DMS 273 (cell line): ENCODE data around the gene CTBP1.
"Not testable (repeated sequence)": the region's sequence is repeated elsewhere in the genome, so short reads cannot be mapped to it uniquely, and the experiment has no call there.

Experiments
- DNase-seq: peaks from one replicate; lab custom pipeline; 2025; ENCODE audit not compliant: unreplicated experiment; lab: John Stamatoyannopoulos, UW

CTBP1 gene

DNA sequence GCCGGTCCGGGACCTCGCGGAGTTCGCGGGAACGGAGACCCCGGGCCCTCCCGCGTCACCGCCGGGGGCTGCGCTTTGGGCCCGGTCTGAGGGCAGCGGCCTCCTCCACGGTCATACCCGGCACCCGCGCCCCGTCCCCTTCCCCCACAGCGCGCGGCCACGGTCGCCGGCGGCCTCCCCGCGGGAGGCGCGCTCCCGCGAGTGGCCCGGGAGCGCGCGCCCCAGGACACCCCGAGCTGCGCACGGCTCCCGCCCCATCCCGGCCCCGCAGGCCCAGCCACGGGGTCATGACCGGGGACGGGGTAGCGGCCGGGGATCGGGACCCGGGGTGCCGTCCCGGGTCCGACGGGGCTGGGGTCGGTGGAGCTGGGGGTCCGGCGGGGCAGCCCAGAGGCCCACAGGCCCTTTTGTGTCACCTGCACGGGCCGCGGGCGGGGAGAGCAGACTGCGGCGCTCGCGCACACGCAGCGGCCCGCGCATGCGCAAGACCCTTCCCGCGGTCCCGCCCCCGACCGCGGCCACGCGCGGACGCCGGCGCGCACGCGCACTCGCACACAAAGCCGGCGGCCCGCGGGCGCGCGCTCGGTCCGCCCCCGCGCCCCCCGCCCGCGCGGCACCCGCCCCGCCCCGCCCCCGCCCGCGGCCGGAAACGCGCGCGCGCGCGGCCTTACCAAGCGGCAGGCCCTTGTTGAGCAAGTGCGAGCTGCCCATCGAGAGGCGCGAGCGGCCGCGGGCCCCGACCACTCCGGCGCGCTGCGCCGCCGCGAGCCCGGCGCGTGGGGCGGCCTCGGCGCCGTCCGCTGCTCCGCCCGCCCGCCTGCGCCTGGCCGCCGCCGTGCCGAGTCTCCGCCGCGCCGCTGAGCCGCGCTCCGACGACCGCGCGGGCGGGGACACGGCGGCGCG, at the start of gene CTBP1:
TSS of gene CTBP1 (minus strand) at position 886 of the 903 bp plus-strand sequence. CDS start 7,799 bp downstream, outside the sequence.
- peak; percentile 89 for DNase-seq

DNA sequence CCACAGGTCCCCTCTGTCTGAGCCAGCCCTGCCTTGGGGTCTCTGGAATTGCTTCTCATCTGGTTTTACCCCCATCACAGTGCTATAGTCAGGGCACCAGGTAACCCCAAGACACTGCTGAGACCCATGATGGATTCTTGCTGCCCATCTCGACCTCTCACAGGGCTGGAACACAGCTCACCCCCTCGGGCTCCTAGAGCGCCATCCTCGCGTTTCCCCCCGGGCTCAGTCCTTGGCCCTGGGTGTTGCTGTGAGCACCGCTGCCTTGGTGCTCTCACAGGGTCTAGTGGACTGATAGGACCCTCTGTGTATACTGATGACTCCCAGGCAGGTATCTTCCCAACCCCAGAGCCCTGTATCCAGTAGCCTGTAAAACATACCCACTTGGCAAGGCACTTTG, 49.5 kb upstream of the CTBP1 start:
- DNase-seq: no peak

DNA sequence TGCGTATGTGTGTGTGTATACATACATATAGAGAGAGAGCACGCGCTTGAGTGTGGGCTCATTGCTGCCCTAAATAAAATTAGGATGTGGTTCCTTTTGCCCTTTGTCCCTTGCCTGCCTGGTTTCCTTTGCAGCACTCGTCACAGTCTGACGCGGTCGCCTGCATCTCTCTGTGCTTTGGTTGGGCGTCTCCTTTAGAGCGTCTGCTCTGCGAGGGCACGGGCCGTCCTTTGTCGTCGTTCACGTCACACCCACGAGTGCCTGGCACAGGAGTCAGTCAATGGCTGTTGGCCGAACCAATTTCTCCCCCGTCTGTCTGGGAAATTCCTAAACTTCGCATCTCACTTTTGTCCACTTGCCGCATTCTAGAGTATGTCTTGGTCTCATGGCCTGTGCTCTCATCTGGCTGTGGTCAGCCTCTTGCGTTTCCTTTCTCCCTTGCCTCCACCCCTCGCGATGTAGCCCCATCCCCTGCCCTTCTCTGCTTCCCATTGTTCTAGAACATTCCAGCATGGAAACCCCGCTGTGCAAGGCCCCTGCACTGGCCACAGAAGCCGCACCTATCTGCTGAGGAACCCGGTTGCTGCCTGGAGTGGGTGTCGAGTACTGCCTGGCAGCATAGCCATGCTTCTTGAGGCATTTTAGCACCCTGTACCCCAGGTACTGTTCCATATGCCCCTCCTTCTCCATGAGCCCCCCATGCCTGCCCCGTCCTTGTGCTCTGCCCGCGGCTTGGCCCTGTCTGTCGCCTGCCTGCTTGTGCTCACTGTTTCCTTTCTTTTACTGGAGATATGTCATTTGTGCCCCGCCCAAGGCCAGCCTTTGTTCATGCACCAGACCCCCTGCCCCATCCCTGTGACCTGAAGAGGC, 48.8 kb upstream of the CTBP1 start:
- DNase-seq: no peak

DNA sequence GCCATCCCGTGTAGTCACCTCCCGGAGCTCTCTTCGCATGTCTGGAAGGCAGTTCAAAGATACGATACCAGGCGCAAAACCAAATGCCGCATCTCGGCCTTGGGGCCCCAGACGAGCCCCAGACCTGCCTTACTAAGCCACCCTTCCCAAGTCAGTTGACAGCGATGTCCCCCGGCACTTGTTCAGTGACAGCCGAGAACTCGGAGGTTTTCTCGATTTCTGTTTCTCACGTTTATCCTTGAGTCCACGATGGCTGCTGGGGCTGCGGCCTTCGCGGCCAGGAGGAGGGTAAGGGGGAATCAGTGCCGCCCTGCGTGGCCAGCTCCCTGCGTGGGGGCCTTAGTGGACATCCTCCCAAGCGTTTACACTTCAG, 48.1 kb upstream of the CTBP1 start:
- DNase-seq: no peak

DNA sequence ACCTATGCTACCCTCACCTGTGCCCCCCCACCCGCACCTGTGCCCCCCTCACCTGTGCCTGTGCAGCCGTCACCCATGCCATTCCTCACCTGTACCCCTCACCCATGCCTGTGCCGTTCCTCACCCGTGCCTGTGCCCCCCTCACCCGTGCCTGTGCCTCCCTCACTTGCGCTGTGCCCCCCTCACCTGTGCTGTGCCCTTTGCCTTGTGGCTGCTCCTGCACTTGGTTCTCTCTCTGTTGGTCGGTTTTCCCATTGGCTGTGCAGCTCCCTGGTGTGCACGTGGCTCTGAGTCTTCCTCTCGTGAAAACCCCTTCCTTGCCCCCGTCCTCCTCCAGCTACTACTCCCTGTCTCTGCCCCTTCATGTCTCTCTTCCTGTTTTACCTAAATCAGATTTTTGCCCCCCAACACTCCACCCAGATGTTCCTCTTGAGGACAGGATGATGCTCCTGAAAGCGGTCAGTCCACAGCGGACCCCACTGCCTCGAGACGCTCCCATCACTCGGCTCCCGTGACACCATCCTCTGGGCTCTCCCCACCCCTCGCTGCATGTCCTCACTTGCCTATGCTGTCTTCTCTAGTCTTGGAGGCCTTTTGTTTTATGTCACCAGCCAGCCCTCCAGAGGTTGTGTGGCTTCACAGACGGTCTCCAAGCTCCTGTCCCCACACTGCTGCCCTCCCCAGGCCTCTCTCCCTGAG, 47.5 kb upstream of the CTBP1 start:
- no peak for DNase-seq

DNA sequence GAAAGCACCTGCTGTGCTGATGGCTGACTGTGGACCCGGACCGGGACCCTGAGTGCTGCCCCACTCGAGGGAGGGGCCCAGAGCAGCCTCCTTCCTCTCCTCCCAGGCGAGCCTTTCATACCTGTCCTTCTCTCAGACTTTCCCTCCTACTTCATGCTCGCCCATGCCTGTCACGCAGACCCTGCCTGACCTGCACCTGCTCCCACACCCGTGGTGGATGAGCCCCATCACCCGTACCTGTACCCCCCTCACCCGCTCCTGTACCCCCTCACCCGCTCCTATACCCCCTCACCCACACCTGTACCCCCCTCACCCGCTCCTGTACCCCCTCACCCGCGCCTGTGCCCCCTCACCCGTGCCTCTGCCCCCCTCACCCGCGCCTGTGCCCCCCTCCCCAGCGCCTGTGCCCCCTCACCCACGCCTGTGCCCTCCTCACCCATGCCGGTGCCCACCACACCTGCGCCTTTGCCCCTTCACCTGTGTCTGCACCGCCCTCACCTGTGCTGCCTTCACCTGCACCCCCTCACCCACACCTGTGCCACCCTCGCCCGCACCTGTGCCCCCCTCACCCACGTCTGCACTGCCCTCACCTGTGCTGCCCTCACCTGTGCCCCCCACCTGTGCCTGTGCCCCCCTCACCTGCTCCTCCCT, 46.6 kb upstream of the CTBP1 start:
- DNase-seq: no peak

DNA sequence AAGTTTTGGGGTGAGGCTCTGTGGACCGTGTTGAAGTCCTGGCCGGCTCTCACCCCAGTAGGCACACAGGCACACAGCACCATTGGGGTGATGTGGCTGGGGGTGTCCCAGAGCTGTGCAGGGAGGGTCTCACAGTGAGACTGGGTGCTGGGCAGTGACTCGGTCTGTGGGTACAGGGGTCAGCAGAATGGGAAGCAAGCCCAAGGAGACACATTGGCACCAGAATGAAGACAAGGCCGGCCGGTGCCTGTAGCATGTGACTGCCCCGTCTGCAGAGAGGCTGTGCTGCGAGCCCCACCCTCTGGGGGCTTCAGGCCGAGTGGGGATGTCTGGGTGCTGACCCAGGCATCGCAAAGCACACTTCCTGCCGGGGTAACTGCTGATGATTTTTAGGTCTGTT, 46.0 kb upstream of the CTBP1 start:
- no peak for DNase-seq

DNA sequence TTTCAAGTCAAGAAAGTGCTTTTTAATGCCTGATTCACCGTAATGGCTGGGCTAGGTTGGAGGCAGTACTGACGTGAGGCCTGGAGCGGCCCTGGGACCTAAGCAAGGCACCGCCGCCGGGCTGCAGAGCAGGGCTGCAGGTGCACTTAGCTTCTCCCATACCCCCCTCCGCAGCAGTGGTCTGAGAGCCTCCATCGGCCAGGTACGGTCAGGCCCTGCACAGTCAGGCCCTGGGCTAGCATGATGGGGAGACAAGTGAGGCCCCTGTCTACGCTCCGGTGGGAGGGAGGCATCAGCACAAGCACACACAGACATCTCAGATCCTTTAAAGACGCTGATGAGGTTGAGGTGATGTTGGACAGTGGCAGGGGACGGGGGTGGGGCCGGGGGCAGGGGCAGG, 45.5 kb upstream of the CTBP1 start:
- DNase-seq: no peak

DNA sequence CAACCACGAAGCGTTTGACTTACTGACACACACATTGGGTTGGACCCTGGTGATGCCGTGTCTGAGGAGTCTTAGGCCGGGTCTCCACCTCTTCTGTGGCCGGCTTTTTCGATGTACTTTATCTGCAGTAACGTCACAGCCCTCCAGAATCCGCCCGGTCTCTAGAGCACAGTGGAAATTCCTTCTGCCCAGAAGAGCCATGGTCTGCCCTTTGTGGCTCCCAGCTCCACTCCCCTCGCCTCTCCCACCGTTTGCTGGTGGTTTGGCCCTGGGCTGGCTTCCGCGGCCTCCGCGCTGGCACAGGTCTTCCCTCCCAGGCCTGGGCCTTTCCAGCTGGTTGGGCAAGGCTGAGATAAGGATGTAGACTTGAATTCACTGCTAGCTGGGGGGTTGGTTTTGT, 45.1 kb upstream of the CTBP1 start:
- no peak for DNase-seq

DNA sequence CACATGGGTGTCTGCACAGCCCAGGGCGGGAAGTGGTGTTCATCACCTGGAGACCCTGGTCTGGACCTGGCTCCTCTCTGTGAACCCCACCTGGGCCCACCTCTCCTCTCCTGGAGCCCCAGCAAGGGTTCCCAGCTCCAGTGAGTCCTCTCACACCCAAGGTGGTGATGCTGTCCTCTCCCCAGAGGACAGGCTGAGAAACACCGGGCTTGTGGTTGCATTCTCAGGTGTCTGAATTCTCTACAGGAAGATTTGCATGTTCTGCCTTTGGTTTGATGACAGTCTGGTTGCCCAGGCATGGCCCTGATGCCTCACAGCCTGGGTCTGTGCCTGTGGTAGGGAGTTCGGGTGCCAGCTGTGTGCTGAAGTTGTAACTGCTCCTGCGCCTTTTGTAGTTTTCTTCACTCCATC, 44.6 kb upstream of the CTBP1 start:
- no peak for DNase-seq

DNA sequence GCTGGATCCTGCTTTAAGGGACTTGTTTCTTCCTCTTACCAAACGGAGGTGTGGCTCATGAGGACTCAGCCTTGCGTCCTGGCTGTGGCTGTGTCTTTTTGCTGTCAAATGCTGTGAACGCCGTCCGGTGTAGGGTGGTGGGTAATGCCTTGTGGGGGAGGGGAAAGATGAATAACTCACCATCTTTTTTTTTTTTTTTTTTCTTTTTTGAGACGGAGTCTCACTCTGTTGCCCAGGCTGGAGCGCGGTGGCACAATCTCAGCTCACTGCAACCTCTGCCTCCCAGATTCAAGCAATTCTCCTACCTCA, 43.7 kb upstream of the CTBP1 start:
- not testable (repeated sequence) for DNase-seq

DNA sequence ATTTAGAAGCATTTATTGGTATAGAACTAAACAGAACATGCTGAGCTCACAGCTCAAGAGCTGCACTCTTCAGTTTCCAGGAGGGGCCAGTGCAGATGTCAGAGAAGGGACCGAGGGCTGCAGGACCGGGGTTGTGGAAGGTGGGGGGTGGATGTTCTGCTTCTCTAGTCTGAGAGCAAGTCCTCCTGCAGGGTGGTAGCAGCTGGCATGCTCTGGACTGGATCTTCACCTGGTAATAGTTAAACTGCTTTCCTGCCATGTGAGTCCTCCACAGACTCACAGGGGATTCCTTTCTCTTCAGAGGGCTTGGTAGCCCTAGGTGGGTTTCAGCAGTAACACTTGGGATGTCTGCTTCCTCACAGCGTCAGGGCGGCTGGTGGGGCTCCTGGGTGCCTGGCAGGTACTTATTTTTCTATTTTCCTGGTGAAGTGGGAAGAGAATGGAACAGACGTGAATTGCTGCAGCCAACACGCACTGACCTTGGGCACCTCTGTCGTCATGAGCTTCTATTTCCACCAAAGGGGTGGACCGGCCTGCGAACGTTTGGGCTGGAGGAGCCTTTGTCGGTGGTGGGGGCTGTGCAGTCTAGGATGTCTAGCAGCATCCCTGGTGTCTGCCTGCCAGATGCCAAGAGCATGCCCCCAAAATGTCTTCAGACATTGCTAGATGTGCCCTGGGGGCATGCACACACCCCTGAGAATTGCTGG, 43.2 kb upstream of the CTBP1 start:
- no peak for DNase-seq

DNA sequence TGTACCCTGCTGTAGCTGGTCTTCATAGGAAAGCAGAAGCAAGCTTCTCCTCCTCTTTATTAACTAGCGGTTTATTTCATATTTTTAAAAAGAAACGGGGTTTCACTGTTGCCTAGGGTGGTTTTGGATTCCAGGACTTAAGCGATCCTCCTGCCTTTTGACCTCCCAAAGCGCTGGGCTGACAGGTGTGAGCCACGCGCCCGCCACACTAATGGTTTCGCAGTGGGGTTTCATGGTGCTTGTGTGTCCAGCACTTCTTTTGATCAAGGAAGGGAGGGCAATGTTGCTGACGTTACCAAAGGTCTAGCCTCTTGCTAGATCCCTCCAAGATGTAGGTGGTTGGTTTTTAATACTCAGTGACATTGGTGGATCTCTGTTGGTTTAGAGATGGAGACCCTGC, 42.2 kb upstream of the CTBP1 start:
- no peak for DNase-seq

DNA sequence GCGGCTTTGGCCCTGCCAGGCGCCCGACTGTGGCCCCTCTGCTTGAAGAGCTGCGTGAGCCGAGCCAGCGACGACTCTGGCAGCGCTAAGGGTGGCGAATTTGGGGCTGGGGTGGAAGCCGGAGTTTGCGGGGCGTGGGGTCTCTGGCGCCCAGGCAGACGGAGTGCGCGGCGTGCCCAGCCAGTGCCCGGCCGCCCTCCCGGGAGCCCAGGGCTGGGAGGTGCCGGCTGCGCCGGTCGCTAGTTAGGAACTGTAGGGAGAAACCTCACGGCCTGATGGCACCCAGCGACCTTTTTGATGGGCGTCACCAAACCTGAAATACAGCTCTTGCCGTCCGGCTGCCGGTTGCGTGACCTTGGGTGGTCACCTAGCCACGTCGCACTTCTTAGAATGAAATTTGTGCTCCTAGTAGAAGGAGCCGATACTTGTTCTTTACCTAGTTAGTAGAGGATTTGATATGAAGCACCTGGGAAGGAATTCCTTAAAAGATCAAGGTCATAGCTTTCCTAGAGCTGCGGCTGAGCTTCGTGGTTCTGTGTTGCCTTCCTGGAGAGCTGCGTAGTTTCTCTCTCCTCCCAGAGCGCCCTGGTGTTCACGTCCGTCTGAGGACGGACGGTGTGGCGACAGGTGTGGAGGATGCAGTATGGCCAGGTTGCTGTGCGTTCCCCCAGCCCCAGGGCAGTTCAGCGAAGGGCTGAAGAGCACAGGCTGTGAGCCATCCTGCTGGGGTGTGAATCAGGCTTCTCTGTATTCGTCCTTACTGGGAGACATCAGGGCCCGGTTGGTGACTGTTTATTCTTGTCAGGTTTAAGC, 41.4 kb upstream of the CTBP1 start:
- DNase-seq: peak; percentile 40

DNA sequence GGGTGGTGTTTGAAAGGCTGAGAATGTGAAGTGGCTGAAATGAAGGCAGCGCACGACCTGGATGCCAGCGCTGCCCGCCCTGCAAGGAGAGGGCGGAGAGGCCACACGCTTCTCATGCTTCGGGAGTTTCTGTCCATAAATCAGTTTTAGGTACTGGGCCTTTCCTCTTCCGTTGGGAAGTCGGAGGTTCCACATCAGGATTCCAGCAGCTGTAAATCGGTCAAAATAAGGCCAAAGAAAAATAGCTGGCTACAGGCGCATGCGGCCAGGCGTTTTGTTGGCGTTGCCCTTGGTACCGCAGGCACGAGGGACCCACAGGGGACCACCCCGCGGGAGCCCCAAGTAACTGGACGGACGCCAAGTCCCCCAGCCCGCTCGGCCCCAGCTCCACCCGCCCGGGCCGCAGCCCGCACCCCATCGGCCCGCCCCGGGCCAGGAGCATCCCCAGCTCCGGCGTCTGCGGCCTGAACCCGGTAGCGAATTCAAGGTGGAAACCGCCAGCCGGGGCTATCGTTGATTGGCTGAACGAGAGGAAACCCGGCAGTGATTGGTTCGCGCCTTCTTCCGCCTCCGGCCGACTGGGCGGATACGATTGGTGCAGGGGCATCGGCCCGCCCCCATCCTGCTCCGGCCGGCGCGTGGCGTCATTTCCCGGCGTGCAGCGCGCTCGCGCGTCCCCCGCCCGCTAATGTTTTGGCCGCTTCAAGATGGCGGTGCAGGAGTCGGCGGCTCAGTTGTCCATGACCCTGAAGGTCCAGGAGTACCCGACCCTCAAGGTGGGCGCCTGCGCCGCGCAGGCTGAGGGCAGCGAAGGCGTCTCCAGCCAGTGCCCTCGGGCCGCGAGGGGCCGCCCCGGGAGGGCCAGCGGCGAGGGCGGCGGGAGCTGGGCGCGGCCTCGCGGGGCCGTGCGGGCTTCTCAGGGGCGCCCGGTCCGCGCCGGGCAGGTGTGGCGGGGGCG, 40.6 kb upstream of the CTBP1 start, which contains the start of gene MAEA:
TSS of gene MAEA (plus strand) at position 685 of the 958 bp plus-strand sequence. CDS start at position 708, 23 bp downstream.
- peak; percentile 98 for DNase-seq

DNA sequence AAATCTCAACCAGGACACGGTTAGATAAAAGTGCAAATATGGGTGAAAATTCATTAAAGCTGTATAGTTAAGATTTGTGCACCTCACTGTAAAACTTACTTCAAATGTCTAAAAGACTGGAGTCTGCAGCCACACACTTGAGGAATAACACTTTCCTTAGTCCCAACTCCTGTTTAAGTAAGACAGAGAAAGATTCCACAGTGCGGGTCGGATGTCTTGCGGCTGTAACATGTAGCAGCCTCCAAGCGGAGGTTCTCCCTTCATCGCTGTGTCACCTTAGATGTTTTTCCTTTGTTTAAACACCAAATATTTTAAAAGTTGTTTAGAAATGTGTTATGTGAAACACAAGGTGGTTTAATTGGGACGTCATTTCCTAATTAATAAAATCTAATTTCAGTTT, 39.9 kb upstream of the CTBP1 start:
- no peak for DNase-seq

DNA sequence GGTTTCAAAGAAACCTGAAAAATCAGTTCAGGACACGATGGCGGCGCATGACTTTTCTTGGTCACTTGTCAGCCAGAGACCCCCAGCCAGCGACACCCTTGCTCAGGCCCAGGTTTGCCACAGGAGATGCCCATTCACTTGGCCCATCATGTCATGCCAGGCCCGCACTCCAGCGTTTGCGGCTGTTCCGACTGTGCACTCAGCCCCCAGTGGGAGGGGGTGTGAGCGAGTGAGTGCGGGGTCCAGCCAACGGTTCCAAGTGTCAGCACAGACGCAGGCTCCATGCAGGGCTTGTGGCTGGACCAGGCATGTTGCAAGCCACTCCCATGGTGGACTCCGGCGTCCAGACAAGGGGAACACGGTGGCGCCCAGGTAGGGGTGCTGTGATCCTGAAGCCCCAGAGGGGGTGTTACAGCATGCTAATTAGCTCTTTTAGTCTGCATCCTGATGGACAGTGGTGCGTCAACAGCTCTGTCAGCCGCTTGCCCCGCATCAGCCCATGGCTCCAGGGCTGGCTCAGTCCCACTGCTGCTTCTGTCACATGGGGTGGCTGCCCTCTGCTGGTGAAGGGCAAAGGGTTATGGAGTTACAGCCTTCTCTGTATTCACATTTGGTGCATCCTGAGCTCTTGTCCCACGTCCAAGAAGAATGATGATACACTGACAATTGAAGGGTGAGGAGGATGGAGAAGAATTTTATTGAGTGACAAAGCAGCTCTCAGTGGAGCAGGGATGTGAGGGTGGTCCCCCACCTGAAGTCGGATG, 37.0 kb upstream of the CTBP1 start:
- DNase-seq: peak; percentile 47
